Gastroesophageal sphincter (tissue), 3 donors: ENCODE results near the gene IQCB1.

Experiments used
- POLR2A ChIP-seq, 2 donors: fragments of 450-650 bp; IDR thresholded peaks; one replicate each; pipeline ENCODE4 v1.6.1; 2017; ENCODE audit warnings: antibody characterized with exemption in 2 of 2, mild to moderate bottlenecking in 2 of 2, moderate library complexity in 1 of 2
- POLR2AphosphoS5 ChIP-seq: sonication (generic); formaldehyde crosslinking; IDR thresholded peaks from one replicate; pipeline ENCODE4 v1.6.1; 2017; ENCODE audit warnings: antibody characterized with exemption
- TF ChIP-seq, protein P1 (sequence below), 4 experiments: fragments of 200-600 bp in 2 of 4; fragments of 450-650 bp in 2 of 4; sonication (generic) in 1 of 4; IDR thresholded peaks; one replicate each; pipeline ENCODE4 v1.5.1; 2017 to 2019; ENCODE audit warnings: antibody characterized with exemption in 4 of 4, mild to moderate bottlenecking in 2 of 4, moderate library complexity in 2 of 4

GRCh38 chr3:121809249-121809648 lies 25.6 kb downstream of the IQCB1 start:
- TF ChIP-seq, protein P1, sequence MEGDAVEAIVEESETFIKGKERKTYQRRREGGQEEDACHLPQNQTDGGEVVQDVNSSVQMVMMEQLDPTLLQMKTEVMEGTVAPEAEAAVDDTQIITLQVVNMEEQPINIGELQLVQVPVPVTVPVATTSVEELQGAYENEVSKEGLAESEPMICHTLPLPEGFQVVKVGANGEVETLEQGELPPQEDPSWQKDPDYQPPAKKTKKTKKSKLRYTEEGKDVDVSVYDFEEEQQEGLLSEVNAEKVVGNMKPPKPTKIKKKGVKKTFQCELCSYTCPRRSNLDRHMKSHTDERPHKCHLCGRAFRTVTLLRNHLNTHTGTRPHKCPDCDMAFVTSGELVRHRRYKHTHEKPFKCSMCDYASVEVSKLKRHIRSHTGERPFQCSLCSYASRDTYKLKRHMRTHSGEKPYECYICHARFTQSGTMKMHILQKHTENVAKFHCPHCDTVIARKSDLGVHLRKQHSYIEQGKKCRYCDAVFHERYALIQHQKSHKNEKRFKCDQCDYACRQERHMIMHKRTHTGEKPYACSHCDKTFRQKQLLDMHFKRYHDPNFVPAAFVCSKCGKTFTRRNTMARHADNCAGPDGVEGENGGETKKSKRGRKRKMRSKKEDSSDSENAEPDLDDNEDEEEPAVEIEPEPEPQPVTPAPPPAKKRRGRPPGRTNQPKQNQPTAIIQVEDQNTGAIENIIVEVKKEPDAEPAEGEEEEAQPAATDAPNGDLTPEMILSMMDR (IDR thresholded peaks at IDR 0.05) = no peak
- TF ChIP-seq POLR2A (IDR thresholded peaks at IDR 0.05) (no peak), POLR2AphosphoS5 (no peak)
